CD1c-positive myeloid dendritic cell (primary cell): ENCODE results near the gene KCNMA1.
A peak's percentile ranks its signal among the peaks of the same experiment; 100 is the strongest.

Experiments
- DNase-seq: peaks from one replicate; pipeline ENCODE4 v3.0.0-alpha.2; 2016; ENCODE audit errors: extremely low spot score

The KCNMA1 gene

DNA sequence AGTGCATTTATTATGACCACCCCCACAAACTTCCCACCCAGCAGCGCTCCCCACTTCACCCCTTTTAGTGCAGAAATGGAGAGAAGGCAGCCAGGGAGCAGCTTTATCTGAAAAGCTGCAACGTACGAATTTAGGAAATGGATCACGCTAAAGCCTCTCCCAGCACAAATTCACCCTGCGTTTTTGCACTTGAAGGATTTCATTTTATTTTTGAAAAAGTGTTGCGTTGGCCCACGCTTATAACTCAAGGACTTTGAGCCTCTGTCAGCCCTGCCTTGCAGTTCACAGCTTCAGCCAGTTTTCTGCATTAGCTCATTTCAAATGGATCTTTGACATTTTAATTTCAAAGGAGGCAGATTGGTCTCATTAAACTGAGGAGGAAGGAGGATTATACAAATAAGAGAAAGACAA, 556.1 kb downstream of the KCNMA1 start:
- DNase-seq, result no peak

DNA sequence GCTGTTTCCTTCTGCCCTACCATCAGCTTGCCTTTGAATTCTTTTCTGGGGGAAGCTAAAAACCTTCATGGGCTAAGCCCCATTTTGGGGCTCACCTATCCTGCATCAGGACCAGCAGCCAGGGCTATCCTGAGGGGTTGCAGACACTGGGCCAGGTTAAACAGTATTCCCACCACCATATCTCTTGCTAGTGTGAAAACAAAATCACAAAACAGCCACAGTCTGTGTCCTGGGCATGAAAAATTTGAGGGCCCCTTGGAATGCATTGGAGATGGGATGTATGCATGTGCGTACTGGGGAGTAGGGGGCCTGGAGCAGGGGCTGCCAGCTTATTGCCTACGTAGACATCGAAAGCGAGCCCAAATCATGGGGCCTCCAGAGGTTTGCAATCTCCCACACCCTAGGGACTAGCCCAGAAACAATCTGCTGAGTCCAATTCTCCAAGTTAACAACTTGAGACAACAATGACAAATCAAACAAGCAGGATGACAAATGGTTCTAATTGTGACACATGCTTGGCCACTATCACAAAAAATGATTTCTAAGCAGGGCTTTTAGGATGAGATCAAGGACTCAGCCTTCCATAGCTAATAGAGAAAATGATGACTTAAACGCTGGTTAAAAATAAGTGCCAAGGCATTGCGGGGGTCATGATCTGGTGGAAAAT, 557.1 kb downstream of the KCNMA1 start:
- no peak for DNase-seq

DNA sequence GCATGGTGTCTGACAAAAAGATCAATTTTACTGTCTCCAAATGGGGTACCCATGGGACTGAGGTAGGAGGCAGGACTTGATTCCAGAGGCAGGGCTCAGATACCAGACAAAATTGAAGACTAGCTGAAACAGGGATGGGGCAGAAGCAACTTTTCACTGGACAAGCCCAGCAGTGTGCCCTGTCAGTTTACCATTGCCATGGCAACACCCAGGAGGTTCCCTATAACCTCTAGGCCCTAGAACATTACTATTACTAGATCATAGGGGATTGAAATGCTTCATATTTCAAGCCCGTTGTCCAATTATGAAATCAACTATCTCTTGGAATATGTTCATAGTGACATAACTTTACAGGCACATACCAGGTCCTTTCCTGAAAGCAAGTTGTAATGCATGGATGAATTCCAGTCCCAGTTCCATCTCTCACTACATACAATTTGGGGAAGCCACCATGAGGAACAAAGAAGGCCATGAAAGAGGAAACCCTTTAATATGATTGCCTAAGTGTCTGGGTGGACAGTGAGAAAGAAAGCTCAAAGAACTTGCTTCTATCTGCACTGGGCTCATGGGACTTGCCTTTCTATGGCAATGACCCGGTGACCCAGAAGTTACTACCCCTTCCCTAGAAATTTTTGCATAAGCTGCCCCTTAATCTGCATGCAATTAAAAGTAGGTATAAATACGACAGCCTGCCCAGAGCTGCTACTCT, 557.9 kb downstream of the KCNMA1 start:
- peak; percentile 74 for DNase-seq

DNA sequence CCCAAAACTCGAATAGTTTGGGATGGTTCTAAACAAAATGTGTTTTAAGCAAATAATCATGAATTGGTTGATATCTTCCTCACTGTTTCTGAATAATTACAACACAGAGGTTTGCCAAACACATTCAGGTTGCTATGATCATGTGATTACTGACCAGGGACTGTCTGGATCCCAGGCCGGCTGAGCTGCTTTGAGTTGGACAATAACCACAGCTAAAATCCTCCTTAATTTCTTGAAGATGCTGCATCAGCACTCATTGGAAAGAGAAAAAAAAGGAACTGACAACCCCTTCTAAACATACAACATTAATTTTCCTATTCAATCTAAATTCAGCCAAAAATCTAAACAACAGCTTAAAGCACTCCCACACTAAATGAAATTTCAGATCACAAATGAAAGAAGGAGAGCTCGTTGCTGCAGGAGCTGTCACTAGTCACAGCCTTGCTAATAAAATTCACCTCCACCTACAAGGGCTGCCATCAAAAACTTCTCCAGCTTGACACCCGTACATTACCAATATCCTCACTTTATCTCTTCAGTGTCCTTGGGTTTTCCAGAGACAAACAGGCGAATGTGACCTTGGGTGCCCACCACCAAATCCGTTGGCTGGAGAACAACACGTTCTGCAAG, 560.2 kb downstream of the KCNMA1 start:
- DNase-seq, result no peak

DNA sequence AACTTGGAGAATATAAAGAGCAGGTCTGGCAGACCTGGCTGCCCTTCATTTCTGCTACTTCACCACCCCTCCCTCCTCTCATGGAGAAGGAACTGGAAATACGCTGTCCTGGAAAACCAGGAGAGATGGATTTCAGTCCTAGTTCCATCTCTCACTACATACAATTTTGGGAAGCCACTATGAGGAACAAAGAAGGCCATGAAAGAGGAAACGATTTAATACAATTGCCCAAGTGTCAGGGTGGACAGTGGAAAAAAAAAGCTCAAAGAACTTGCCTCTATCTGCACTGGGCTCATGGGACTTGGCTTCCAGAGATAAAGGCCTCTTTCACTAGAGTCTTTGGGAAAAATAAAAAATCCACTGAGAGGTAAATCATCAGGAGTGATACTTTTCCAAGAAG, 561.7 kb downstream of the KCNMA1 start:
- DNase-seq, result peak; percentile 45

DNA sequence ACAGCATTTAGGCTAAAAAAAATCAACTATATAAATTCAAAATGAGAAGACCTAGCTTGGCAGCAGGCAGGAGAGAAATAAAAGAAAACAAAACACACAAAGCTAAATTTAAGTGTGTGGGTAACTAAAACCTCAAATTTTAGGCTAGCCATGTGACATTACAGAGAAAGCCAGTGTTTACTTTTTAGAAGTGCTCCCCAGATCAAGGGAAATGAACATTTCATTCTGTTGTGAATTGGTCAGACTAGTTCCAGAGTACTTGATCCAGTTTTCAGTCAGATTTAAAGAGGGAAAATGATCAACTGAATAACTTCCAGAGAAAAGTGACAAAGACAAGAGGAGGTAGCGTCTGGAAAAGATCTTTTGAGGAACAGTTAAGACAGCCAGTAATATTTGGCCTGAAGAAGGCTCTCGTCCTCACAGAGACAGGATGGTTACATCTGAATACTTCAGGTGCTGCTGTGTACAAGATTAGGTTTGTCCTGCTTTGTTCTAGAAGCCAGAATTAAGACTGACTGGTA, 563.4 kb downstream of the KCNMA1 start:
- DNase-seq, result no peak

DNA sequence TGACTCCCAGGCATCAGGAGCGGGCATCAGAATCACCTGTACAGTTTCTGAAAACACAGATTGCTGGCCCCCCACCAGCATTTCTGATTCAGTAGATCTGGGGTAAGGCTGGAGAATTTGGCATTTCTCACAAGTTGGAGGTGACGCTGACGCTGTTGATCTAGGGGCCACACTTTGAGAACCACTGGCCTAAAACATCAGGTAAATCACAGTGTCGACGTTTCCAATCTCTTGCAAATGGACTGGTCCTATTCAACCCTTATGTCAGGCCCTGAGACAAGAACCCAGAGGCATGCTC, 564.0 kb downstream of the KCNMA1 start:
- DNase-seq, result no peak

DNA sequence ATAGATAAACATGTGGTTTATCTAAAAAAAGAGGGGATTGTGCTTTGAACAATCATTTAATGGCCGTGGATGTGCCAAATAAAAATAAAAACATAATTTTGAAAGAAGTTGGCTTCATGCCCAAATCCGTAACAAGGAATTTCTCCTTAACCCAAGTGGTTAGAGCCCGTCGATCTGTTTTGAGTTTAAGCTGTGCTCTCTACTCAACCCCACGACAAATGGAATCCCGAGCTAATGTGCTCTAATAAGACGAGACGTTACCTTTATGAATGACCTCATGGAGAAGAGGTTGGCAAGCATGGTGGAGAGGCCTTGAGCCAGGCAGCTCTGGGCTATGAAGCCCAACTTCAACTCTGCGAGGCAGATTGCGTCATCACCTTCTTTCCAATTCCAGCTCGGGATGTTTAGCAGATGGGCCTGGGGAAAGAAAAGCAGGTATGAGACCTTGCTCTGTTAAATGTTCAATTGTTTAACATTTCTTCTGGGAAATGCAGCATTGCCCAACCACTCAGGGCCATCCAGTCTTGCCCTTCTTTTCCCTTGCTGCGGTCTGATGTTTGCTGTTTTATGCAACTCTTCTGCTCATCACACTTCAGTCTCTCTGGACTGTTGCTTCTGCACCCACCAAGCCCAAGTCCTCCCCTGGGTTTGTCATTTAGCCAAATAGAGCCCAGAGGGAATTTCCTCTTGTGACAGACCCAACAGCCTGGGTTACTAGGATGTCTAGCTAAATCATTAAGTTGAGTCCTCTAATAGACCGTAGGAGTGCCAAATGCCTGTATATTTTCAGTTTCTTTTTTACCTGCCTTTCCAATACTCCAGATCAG, 564.6 kb downstream of the KCNMA1 start:
- no peak for DNase-seq

DNA sequence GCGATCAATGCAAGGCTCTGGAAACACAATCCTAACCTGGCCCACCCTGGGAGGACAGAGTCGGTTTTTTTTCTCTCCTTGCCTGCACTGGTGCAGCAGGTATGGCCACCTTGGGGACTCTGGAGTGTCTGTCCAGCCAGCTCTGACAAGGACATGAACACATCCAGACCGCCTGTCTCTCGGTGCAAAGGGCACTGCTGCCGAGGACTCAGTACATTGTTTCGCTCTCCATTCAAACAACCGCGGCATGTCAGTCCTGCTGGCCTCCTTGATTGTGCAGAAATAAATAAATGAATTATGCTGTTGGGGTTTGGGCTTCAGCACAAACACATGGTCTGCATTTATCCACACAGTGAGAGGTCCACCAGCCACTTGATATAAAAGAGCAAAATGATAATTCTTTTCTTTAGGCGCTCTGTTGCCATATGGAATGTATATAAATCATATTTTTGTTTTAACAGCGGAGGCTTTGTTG, 565.2 kb downstream of the KCNMA1 start:
- no peak for DNase-seq

DNA sequence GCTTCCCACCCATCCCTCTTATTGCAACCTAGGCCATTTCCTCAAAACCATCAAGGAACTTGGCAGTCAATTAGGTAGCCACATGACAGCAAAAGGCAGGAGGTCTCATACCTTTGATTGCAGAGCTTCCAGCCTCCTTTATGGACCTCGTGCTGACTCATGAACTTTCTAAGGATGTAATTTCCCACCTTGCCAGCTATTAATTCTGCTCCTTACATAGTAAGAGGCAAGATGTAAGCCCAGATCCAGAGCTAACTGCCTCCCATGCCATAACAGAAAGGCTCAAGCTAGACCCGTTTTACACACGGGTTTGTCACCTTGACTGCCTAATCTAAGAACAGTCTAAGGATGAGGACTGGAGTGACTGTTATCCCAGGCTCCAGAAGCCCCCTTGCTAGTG, 565.7 kb downstream of the KCNMA1 start:
- no peak for DNase-seq

DNA sequence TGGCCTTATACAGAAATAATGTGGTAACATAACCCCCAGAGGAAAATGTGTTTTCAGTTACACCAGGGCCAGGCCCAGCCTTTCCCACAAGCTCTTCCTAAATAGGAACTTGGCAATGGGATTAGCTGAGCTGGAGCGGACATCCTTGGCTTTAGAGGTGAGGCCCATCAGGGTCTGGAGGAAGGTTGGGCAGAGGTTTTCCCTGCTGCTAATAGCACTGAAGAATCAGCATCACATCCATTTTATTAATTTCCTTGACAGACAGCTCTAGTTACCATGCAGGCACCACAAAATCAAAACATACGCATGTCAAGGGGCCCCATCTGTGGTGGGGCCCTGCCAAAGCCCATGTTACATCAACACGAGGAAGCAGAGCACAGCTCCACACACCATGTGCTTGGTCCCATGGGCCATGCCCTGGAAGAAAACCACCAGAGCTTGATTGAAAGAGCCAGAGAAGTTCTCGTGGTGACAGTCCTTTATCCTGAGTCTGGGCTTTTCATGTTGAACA, 566.6 kb downstream of the KCNMA1 start:
- no peak for DNase-seq

DNA sequence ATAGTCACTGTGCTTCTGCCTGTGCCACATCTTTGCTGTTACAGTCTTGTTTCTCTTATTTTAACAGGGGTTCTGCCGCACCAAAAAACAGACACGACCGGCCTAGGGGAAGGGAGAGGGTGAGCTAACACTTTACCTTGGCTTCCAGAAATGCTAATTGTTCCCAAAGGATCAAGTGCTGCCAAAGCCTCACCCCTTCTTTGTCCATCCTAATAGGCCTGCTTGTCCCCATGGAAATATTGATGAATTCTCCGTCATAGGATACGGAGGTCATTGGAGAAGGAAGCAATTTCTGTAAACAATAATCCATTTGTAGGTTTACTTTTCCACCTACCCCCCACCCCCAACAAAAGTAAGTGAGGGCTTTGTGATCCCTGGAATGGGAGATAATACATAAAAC, 567.3 kb downstream of the KCNMA1 start:
- no peak for DNase-seq

DNA sequence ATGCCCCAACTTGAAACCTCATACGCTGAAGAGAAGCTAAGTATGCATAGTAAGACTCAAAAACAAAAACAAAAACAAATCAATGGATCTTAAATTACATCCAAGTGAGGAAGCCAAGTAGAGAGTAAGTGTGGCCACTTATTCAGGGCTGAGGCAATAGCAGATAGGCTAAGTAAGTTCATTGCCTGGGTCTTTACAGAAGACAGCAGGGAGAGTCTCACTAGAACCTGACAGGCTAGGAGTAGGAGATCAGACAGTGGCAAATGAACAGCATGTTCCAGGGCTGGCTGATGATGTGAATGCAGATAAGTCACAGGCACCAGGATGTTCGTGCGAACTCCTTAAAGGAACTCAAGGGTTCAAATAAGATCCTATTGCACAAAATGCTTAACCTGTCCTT, 568.6 kb downstream of the KCNMA1 start:
- DNase-seq, result no peak

DNA sequence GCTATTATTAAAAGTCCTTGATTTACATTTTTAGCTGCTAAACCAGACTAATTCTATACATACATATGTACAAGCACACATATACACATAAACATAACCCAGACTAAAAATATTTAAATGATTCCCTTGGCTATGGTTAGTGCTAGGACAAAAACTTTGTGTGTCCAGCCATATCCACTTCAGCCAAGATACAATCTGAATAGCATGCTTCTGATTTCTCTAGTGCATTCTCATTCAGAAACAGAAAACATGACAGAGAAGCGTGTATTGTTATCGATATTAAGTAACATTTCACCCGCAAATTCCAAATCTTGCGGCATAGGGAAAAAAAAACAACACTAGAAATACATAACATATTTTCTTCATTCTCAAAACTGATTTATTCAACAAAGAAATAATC, 569.3 kb downstream of the KCNMA1 start:
- DNase-seq, result no peak

DNA sequence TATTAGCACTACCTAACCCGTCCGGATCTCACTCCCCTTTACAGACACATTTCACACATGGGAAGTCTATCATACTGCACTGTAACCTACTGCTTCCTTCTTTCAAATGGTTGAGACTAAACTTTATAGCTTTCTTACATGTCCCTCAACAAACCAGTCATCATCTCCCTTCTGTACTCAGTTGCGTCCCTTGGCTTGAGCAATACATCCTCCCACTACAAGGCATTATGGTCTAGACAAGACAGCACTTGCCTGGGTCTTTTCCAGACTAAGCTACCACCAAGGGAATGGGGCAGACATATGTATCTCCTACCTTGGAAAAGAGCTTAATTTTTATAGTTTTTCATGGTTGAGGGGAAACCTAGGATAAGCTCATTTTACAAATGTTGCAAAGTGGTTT, 575.2 kb downstream of the KCNMA1 start:
- DNase-seq, result no peak

DNA sequence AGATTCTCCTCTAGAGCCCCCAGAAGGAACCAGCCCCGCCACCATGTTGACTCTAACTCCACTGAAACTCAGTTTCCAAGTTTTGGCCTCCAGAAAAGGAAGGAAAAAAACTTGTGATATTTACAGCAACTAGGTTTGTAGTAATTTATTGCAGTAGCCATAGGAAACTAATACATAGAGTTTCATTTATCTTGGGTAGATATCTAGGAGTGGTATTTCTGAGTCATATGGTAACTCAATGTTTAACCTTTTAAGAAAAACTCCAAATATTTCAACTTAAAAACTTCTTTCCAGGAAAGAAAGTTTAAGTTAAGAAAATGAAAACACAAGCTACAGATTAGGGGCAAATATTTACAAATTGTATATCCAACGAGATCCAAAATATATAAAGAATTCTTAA, 576.7 kb downstream of the KCNMA1 start:
- DNase-seq, result no peak

DNA sequence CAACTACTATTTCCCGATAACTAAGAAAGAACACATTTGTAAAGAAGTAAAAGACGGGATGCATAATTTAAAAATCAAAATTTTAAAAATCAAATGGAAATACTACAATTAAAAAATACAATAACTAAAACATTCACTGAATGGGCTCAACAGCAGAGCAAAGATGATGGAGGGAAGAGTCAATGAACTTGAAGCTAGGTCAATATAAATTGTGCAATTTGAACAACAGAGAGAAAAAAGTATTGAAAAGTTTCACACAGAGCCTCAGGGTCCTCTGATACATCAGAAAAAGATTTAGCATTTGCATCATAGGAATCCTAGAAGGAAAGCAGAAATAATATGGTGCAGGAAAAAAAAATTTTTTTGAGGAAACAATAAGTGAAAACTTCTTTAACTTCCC, 581.0 kb downstream of the KCNMA1 start:
- no peak for DNase-seq

DNA sequence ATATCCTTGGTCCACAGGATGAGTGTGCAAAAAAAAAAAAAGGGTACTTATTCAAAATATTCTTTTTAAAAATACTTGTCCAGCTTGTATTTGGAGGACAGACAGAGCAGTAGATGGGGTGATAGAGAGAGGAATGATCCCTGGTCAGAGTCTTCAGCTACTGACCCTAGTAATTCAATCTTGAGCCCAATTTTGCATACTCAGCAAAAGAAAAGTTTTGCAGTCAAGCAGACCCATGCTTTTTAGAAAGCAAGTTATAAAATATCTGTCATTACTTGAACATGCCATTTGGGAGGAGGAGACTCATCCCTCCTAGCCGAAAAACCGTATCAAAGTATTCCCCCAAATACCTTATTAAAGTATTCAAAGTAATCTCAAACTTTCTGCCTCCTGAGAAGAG, 585.0 kb downstream of the KCNMA1 start:
- no peak for DNase-seq

DNA sequence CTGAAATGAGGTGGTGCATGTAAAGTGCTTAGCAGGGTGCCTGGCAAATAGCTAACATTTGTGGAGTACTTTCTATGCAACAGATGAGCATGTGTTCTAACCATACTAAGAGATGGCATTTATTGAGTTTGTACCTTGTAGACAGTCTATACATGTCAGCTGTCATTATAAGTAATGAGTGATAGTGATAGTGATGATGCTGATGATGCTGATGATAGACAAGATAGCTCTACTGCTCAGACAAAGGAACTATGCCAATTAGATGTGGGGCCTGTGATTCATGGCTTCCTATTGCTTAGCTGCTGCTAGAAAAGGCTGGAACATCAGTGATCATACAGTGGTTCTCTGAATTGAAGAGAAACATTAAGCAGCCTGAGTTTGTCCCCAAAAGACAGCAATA, 585.8 kb downstream of the KCNMA1 start:
- DNase-seq, result no peak

DNA sequence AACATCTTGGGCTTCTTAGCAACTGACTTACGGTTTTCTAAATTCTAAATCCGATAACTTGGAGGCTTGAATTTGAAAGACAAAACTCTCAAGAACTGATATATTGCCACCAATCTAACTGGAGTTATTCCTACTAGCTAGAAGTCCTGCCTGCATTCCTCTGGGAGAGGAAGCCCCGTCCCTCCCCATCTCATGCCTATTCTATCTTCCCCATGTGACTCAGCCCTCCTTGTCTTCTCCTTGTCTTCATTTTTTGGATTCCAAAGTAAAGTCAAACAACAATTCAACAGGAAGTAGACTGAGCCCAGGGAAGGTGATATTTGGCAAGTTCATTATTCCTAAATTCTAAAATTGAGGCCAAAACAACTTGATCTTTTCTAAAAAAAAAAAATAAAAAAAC, 587.7 kb downstream of the KCNMA1 start:
- DNase-seq, result no peak

DNA sequence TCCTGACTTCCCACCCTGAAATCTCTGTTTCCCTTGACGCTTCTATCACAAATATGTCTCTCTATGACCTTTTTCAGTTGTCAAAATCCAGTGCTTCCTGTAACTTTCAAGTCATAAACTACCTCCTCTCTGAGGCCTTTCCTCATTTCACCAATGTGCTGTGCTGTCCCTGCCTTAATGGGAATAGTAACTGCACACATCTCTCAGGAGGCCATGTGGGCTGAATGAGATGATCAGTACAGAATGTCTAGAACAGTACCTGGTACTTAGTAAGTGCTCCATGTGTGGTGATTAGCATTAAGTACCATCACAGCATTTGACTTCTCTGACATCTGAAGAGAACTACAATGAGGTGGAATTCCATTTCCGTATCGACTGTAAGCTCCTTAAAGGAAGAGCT, 588.5 kb downstream of the KCNMA1 start:
- DNase-seq, result no peak

DNA sequence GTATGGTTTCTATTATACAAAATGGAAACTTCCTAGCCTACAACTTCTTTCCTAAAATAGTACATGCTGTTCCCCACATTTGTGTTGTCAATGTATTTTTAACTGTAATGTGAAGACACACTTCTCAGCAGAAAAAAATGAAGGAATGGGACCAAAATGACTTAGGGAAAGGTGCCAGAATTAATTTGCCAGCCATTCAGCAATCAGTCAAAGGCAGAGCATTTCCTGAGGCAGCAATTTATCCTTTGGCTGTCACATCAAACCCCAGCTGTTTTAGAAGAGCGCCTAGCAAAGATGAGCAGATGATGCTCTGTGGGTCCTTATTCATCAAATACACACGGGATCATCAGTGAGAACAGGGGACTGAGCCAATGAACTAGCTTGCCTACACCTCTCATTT, 592.5 kb downstream of the KCNMA1 start:
- DNase-seq, result no peak
